ENCODE results near the gene PRSS1. TPM values are rescaled to one million over a fixed set of nuclear protein-coding genes. Genes with fewer than 3 reads are reported as not detected.

Gene PRSS1
- total RNA-seq, 4 donors from 2014 or later = 0.94 TPM; not detected in 3

DNA sequence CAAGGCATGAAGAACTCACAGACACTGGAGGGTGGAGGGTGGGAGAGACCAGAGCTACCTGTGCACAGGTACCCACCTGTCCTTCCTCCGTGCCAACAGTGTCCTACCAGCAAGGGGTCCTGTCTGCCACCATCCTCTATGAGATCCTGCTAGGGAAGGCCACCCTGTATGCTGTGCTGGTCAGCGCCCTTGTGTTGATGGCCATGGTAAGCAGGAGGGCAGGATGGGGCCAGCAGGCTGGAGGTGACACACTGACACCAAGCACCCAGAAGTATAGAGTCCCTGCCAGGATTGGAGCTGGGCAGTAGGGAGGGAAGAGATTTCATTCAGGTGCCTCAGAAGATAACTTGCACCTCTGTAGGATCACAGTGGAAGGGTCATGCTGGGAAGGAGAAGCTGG lies 43.3 kb downstream of the PRSS1 start:
- H3K27ac ChIP-seq = no peak overlapping the region
- TF ChIP-seq POLR2A (IDR thresholded peaks at IDR 0.05) = no peak
- TF ChIP-seq EP300 (IDR thresholded peaks at IDR 0.05) = no peak
- no peak for TF ChIP-seq POLR2AphosphoS5 (IDR thresholded peaks at IDR 0.05)
- TF ChIP-seq, protein P1, sequence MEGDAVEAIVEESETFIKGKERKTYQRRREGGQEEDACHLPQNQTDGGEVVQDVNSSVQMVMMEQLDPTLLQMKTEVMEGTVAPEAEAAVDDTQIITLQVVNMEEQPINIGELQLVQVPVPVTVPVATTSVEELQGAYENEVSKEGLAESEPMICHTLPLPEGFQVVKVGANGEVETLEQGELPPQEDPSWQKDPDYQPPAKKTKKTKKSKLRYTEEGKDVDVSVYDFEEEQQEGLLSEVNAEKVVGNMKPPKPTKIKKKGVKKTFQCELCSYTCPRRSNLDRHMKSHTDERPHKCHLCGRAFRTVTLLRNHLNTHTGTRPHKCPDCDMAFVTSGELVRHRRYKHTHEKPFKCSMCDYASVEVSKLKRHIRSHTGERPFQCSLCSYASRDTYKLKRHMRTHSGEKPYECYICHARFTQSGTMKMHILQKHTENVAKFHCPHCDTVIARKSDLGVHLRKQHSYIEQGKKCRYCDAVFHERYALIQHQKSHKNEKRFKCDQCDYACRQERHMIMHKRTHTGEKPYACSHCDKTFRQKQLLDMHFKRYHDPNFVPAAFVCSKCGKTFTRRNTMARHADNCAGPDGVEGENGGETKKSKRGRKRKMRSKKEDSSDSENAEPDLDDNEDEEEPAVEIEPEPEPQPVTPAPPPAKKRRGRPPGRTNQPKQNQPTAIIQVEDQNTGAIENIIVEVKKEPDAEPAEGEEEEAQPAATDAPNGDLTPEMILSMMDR (IDR thresholded peaks at IDR 0.05) = no peak
- peaks cover 5 to 15% (median 14%) of the 10 kb centered on the region in 3 donors for H3K4me1 ChIP-seq
- H3K27me3 ChIP-seq = peaks cover 71% of the 10 kb centered on the region
- H3K36me3 ChIP-seq = no peaks in the 10 kb centered on the region
- no peak overlapping the region for H3K4me3 ChIP-seq
- WGBS, 2 donors (ENCODE audit: low coverage in 1 of 2) = 71% methylated on average over 1 of the region's 2 CpGs; no CpG with 5 or more reads in 1 of the 2 donors
- H3K9me3 ChIP-seq = no peaks in the 10 kb centered on the region
- ATAC-seq = no peak

DNA sequence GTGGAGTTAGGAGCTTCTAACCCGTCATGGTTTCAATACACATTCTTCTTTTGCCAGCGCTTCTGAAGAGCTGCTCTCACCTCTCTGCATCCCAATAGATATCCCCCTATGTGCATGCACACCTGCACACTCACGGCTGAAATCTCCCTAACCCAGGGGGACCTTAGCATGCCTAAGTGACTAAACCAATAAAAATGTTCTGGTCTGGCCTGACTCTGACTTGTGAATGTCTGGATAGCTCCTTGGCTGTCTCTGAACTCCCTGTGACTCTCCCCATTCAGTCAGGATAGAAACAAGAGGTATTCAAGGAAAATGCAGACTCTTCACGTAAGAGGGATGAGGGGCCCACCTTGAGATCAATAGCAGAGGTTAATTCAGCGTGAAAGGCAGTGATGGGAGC lies 43.9 kb downstream of the PRSS1 start:
- Histone ChIP-seq H3K36me3 (no peaks in the 10 kb centered on the region), H3K9me3 (no peaks in the 10 kb centered on the region), H3K4me3 (no peak overlapping the region), H3K4me1 (peaks cover 5 to 20% (median 16%) of the 10 kb centered on the region in 3 donors), H3K27ac (no peak overlapping the region), H3K27me3 (peaks cover 75% of the 10 kb centered on the region)
- TF ChIP-seq, protein P1 (IDR thresholded peaks at IDR 0.05) = no peak
- no peak for TF ChIP-seq POLR2A (IDR thresholded peaks at IDR 0.05)
- ATAC-seq = no peak
- 74% methylated on average over 5 of the region's 5 CpGs; no CpG with 5 or more reads in 1 of the 2 donors for whole genome bisulfite sequencing, 2 donors (ENCODE audit: low coverage in 1 of 2)

DNA sequence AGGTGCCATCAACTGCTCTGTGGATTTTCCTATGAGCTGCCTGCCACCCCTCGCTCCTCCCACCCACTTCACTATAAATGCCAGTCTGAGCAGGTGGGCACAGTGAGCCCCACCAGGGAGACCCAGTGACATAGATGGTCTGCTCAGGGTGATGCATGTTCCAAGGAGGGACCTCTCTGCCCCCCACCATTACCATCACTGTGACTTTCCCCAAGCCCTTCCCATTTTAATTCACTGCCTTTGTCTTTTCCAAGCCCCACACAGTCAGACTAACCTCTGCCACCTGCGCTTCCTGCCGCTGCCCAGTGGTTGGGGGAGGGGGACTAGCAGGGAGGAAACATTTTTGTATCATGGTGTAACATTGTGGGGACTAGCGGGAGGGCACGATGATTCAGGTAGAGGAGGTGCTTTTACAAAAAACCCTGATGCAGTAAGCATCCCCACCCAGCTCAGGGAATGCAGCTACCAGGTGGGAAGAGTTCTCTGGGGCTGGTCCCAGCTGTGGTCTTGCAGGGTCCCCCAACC lies 46.1 kb downstream of the PRSS1 start:
- TF ChIP-seq, protein P1 (IDR thresholded peaks at IDR 0.05) = no peak
- TF ChIP-seq EP300 (IDR thresholded peaks at IDR 0.05) = no peak
- no peak for TF ChIP-seq POLR2A (IDR thresholded peaks at IDR 0.05)
- TF ChIP-seq POLR2AphosphoS5 (IDR thresholded peaks at IDR 0.05) = no peak
- Histone ChIP-seq H3K27me3 (peaks cover 88% of the 10 kb centered on the region), H3K4me1 (peaks cover 5 to 21% (median 16%) of the 10 kb centered on the region in 3 donors), H3K36me3 (no peaks in the 10 kb centered on the region), H3K27ac (no peak overlapping the region), H3K4me3 (no peak overlapping the region), H3K9me3 (no peaks in the 10 kb centered on the region)
- no peak for ATAC-seq
- 0 to 72% methylated on average over 1 to 3 of the region's 5 CpGs for WGBS, 2 donors (ENCODE audit: low coverage in 1 of 2)

DNA sequence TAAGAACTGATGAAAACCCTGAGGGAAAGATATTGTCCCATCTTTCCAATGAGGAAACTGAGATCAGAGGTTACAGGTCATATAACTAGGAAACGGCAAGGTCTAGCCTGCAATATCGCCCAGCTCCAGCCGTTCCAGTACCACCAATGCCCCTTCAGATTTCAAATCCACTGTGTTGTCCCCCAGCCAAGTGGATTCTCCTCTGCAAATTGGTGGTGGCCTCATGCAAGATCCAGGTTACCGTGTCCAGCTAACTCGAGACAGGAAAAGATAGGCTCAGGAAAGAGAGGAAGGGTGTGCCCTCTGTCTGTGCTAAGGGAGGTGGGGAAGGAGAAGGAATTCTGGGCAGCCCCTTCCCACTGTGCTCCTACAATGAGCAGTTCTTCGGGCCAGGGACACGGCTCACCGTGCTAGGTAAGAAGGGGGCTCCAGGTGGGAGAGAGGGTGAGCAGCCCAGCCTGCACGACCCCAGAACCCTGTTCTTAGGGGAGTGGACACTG lies 46.8 kb downstream of the PRSS1 start:
- peak overlapping the region in 1 of 2 donors; percentile 46 for H3K4me3 ChIP-seq
- H3K27ac ChIP-seq = no peak overlapping the region
- no peak for ATAC-seq
- no peaks in the 10 kb centered on the region for H3K36me3 ChIP-seq
- 46 to 65% methylated on average over 3 of the region's 9 CpGs for WGBS, 2 donors (ENCODE audit: low coverage in 1 of 2)
- peaks cover 5 to 21% (median 16%) of the 10 kb centered on the region in 3 donors for H3K4me1 ChIP-seq
- TF ChIP-seq, protein P1 (IDR thresholded peaks at IDR 0.05) = no peak
- no peak for TF ChIP-seq POLR2AphosphoS5 (IDR thresholded peaks at IDR 0.05)
- no peak for TF ChIP-seq EP300 (IDR thresholded peaks at IDR 0.05)
- no peak for TF ChIP-seq POLR2A (IDR thresholded peaks at IDR 0.05)
- peaks cover 94% of the 10 kb centered on the region for H3K27me3 ChIP-seq
- no peaks in the 10 kb centered on the region for H3K9me3 ChIP-seq

Data from gastroesophageal sphincter (tissue), 4 donors.